GM23338 (cell line): Measurements from ENCODE around the gene MCEE. TPM values are rescaled to one million over a fixed set of nuclear protein-coding genes. Genes with fewer than 3 reads are reported as not detected.

ENCODE experiments used
- ATAC-seq: fragments of 200-7000 bp; cut with Tn5 transposase; 3 replicates; pipeline ENCODE4 v1.9.1; 2020
- DNase-seq: peaks from one replicate; pipeline ENCODE4 v3.0.0-alpha.2; 2015; ENCODE audit warnings: low spot score
- H2AFZ ChIP-seq: fragments of 200-600 bp; sonication (generic); 2 replicates; pipeline ENCODE4 v1.8.0; 2016; ENCODE audit warnings: antibody characterized with exemption, mild to moderate bottlenecking, moderate library complexity
- H3F3A ChIP-seq: fragments of 200-600 bp; sonication (generic); replicated peaks from 2 replicates; pipeline ENCODE4 v1.8.0; 2017; ENCODE audit warnings: antibody characterized with exemption, mixed run types, low read depth
- H3K27ac ChIP-seq: fragments of 200-600 bp; sonication (generic); 2 replicates; pipeline ENCODE4 v1.6.1; 2016; ENCODE audit warnings: low read depth
- H3K27me3 ChIP-seq: fragments of 200-600 bp; sonication (generic); 2 replicates; pipeline ENCODE4 v1.8.0; 2016; ENCODE audit warnings: mild to moderate bottlenecking, mixed run types, moderate library complexity; ENCODE audit not compliant: insufficient read depth
- H3K36me3 ChIP-seq: fragments of 200-600 bp; sonication (generic); 2 replicates; pipeline ENCODE4 v1.8.0; 2016; ENCODE audit warnings: mild to moderate bottlenecking; ENCODE audit not compliant: insufficient read depth
- H3K4me1 ChIP-seq: fragments of 200-600 bp; sonication (generic); 2 replicates; pipeline ENCODE4 v1.8.0; 2016; ENCODE audit warnings: mild to moderate bottlenecking, moderate library complexity; ENCODE audit not compliant: insufficient read depth
- H3K4me2 ChIP-seq: fragments of 200-600 bp; sonication (generic); 2 replicates; pipeline ENCODE4 v1.7.1; 2017; ENCODE audit warnings: mixed run types
- H3K4me3 ChIP-seq: fragments of 200-600 bp; sonication (generic); 2 replicates; pipeline ENCODE4 v1.6.1; 2016; ENCODE audit warnings: mixed run types
- H3K79me2 ChIP-seq: fragments of 200-600 bp; sonication (generic); replicated peaks from 2 replicates; pipeline ENCODE4 v1.8.0; 2017; ENCODE audit warnings: mild to moderate bottlenecking; ENCODE audit not compliant: insufficient read depth
- H3K9me2 ChIP-seq: fragments of 200-600 bp; sonication (generic); 2 replicates; pipeline ENCODE4 v1.8.0; 2017; ENCODE audit not compliant: insufficient read depth
- H4K20me1 ChIP-seq: fragments of 200-600 bp; sonication (generic); replicated peaks from 2 replicates; pipeline ENCODE4 v1.8.0; 2017; ENCODE audit warnings: mild to moderate bottlenecking; ENCODE audit not compliant: insufficient read depth
- H3K27ac Mint-ChIP-seq: 2 replicates; pipeline ENCODE4 v1.8.0; 2020; ENCODE audit warnings: inconsistent platforms, mild to moderate bottlenecking, moderate library complexity, mixed read lengths
- H3K27me3 Mint-ChIP-seq: 3 replicates; pipeline ENCODE4 v1.8.0; 2022; ENCODE audit warnings: low read depth, mild to moderate bottlenecking, moderate library complexity, mixed read lengths, inconsistent platforms; ENCODE audit not compliant: insufficient read depth, poor library complexity
- H3K36me3 Mint-ChIP-seq: 3 replicates; pipeline ENCODE4 v1.8.0; 2021; ENCODE audit warnings: low read depth, mild to moderate bottlenecking, inconsistent platforms, moderate library complexity, mixed read lengths
- H3K4me1 Mint-ChIP-seq: 3 replicates; pipeline ENCODE4 v1.8.0; 2020; ENCODE audit warnings: mild to moderate bottlenecking, inconsistent platforms, mixed read lengths
- H3K4me3 Mint-ChIP-seq: 3 replicates; pipeline ENCODE4 v1.8.0; 2021; ENCODE audit warnings: moderate library complexity, mild to moderate bottlenecking, inconsistent platforms, mixed read lengths
- H3K9me3 Mint-ChIP-seq: 3 replicates; pipeline ENCODE4 v1.8.0; 2020; ENCODE audit warnings: moderate library complexity, mild to moderate bottlenecking, inconsistent platforms, mixed read lengths
- CREB1 ChIP-seq: fragments of 250-450 bp; sonication (Bioruptor Pico); IDR thresholded peaks from 2 replicates; pipeline ENCODE4 v1.5.0; 2020; ENCODE audit warnings: low read depth, mild to moderate bottlenecking, moderate library complexity
- JUNB ChIP-seq: IDR thresholded peaks from one replicate; pipeline ENCODE4 v1.6.1; 2016; ENCODE audit warnings: antibody characterized with exemption; ENCODE audit not compliant: unreplicated experiment
- NANOG ChIP-seq: IDR thresholded peaks from 2 replicates; pipeline ENCODE4 v1.6.1; 2016; ENCODE audit warnings: antibody characterized with exemption, borderline replicate concordance
- POLR2AphosphoS5 ChIP-seq: IDR thresholded peaks from 2 replicates; pipeline ENCODE4 v1.6.1; 2016; ENCODE audit warnings: antibody characterized with exemption, low read depth
- STAT1 ChIP-seq: IDR thresholded peaks from one replicate; pipeline ENCODE4 v1.6.1; 2016; ENCODE audit warnings: antibody characterized with exemption; ENCODE audit not compliant: unreplicated experiment
- ZNF114 ChIP-seq: fragments of 250-450 bp; sonication (Bioruptor Pico); IDR thresholded peaks from 2 replicates; pipeline ENCODE4 v1.5.0; 2020; ENCODE audit warnings: mild to moderate bottlenecking, moderate library complexity
- ZNF331 ChIP-seq: fragments of 250-450 bp; sonication (Bioruptor Pico); IDR thresholded peaks from 2 replicates; pipeline ENCODE4 v1.5.0; 2020; ENCODE audit warnings: low read depth, mild to moderate bottlenecking, moderate library complexity
- polyA plus RNA-seq: library from polyadenylated mRNA; unstranded; fragments of >200 nt; fragmentation: Nextera tagmentation; extraction: Ambion mirVana; gene quantifications from 2 replicates; pipeline ENCODE4 v1.2.1, GENCODE V29; 2016
- total RNA-seq: library from RNA; depleted of rRNA; stranded (reverse); fragments of >200 nt; shearing (Covaris generic); gene quantifications from 2 replicates; pipeline ENCODE4 v1.2.3, GENCODE V29; 2014
- TF ChIP-seq, protein P1 (sequence below): IDR thresholded peaks from one replicate; pipeline ENCODE4 v1.6.1; 2018; ENCODE audit warnings: antibody characterized with exemption; ENCODE audit not compliant: unreplicated experiment
- TF ChIP-seq, protein P2 (sequence below), 2 experiments: fragments of 200-600 bp in 1 of 2; sonication (generic) in 1 of 2; conservative IDR thresholded peaks; 2 replicates each; pipeline versions ENCODE4 v1.5.1 to v1.6.1; 2016 to 2017; ENCODE audit warnings: antibody characterized with exemption in 2 of 2, low read depth in 2 of 2, mild to moderate bottlenecking in 2 of 2, moderate library complexity in 1 of 2

The MCEE gene
- total and polyA plus RNA-seq, 2 experiments from 2014 or later = 8.4 to 26.2 TPM

DNA sequence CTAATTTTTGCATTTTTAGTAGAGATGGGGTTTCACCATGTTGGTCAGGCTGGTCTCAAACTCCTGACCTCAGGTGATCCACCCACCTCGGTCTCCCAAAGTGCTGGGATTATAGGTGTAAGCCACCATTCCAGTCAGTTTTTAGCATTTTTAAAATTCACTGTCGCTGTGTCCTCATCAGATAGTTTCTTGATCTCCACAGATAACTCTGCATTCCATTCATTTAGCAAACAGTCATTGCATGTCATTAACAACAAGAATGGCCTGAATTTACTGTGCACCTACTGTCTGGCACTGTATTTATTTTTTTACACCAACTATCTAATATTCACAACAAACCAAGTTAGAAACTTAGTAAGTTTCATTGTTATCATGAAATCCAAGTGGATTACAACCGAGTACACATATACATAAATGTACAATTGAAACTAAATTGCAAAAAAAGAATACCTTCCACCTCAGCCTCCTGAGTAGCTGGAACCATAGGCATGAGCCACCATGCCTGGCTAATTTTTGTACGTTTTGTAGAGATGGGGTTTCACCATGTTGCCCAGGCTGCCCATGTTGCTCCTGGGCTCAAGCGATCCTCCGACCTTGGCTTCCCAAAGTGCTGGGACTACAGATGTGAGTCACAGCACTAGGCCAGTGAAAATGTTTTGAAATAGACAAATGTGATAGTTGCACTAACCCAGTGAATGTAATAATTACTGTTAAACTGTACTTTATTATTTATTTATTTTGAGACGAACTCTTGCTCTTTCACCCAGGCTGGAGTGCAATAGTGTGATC, 4.3 kb downstream of the MCEE start:
- Mint-ChIP-seq H3K27me3 (peaks cover 7% of the 10 kb centered on the region), H3K9me3 (no peaks in the 10 kb centered on the region), H3K4me3 (no peak overlapping the region; the same call in 2 of the 3 replicates), H3K4me1 (peaks cover 2% of the 10 kb centered on the region; the same call in 1 of the 3 replicates), H3K27ac (no peak overlapping the region), H3K36me3 (peaks cover 20% of the 10 kb centered on the region)
- ATAC-seq (no peak), DNase-seq (no peak)
- Histone ChIP-seq H2AFZ (no peak overlapping the region), H3K4me3 (no peak overlapping the region), H3K27ac (no peak overlapping the region), H4K20me1 (no peaks in the 10 kb centered on the region), H3K4me2 (no peak overlapping the region), H3K4me1 (no peaks in the 10 kb centered on the region), H3K79me2 (peaks cover 26% of the 10 kb centered on the region), H3F3A (no peaks in the 10 kb centered on the region), H3K27me3 (no peaks in the 10 kb centered on the region), H3K36me3 (peaks cover 17% of the 10 kb centered on the region; the same call in 1 of the 2 replicates), H3K9me2 (no peaks in the 10 kb centered on the region)
- TF ChIP-seq POLR2AphosphoS5 = no peak

DNA sequence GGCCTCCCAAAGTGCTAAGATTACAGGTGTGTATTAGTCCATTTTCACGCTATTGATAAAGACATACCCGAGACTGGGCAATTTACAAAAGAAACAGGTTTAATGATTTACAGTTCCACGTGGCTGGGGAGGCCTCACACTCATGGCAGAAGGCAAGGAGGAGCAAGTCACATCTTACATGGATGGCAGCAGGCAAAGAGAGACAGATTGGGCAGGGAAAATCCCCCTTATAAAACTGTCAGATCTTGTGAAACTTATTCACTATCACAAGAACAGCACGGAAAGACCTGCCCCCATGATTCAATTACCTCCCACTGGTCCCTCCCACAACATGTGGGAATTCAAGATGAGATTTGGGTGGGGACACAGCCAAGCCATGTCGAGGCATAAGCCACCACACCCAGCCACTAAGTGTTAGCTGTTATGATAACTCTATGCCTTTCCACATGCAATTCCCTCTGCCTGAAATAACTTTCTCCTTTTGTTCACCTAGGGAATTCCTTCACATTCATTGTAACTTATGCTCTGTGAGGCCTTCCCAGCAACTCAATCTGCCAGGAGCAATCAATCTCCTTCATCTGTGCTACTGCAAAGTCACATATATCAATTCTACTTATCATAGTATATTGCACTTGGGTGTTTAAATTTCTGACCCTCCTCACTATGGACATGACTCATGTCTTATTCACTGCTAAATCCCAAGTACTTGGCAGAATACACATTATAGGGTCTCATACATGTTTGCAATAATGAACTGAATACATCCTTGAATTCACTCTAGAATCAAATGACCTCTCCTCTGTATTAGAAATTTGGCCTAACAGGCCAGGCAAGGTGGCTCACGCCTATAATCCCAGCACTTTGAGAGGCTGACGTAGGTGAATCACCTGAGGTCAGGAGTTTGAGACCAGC, 7.4 kb downstream of the MCEE start:
- Mint-ChIP-seq H3K4me3 (no peak overlapping the region), H3K27me3 (peaks cover 5% of the 10 kb centered on the region), H3K4me1 (no peaks in the 10 kb centered on the region), H3K27ac (no peak overlapping the region), H3K9me3 (no peaks in the 10 kb centered on the region), H3K36me3 (peaks cover 26% of the 10 kb centered on the region)
- Histone ChIP-seq H3K4me3 (no peak overlapping the region), H3K4me2 (no peak overlapping the region), H3K79me2 (peaks cover 4% of the 10 kb centered on the region), H3F3A (no peaks in the 10 kb centered on the region), H3K27ac (no peak overlapping the region), H2AFZ (no peak overlapping the region), H3K27me3 (no peaks in the 10 kb centered on the region), H3K4me1 (no peaks in the 10 kb centered on the region), H3K36me3 (peaks cover 17% of the 10 kb centered on the region; the same call in 1 of the 2 replicates), H3K9me2 (no peaks in the 10 kb centered on the region), H4K20me1 (peaks cover 6% of the 10 kb centered on the region; the same call in 1 of the 2 replicates)
- ATAC-seq (no peak), DNase-seq (no peak)
- no peak for TF ChIP-seq ZNF331

DNA sequence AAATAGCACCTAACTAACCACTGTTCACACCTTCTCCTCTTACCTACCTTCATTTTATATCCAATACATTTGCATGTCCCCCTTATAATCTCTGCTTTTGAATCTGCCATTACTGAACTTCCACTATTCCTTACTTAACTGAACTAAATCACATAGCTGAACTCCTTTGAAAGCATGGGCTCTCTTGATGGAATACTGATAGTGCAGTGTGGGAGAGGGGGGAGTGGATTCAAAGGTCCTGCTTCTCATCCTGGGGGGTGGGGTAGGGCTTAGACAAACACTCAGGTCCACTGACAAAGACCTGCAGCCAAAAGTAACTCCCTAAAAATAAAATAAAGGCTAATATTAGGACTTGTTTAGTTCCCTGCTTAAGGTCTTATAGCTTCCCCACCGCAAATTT, 8.6 kb downstream of the MCEE start:
- no peaks in the 10 kb centered on the region for H3K4me1 Mint-ChIP-seq
- Histone ChIP-seq H3K4me2 (no peak overlapping the region), H3K4me3 (no peak overlapping the region), H3K4me1 (no peaks in the 10 kb centered on the region), H4K20me1 (peaks cover 6% of the 10 kb centered on the region; the same call in 1 of the 2 replicates), H3K27ac (no peak overlapping the region), H3K36me3 (peaks cover 17% of the 10 kb centered on the region; the same call in 1 of the 2 replicates), H3F3A (no peaks in the 10 kb centered on the region), H3K27me3 (no peaks in the 10 kb centered on the region), H3K79me2 (no peaks in the 10 kb centered on the region; the same call in 1 of the 2 replicates), H3K9me2 (no peaks in the 10 kb centered on the region), H2AFZ (no peak overlapping the region)
- ATAC-seq (no peak), DNase-seq (no peak)
- peaks cover 5% of the 10 kb centered on the region for H3K27me3 Mint-ChIP-seq
- H3K9me3 Mint-ChIP-seq = no peaks in the 10 kb centered on the region
- no peak overlapping the region for H3K4me3 Mint-ChIP-seq
- H3K36me3 Mint-ChIP-seq = peaks cover 28% of the 10 kb centered on the region
- no peak overlapping the region for H3K27ac Mint-ChIP-seq
- TF ChIP-seq ZNF114 (CRISPR knock-in tag) = no peak
- TF ChIP-seq, protein P1, sequence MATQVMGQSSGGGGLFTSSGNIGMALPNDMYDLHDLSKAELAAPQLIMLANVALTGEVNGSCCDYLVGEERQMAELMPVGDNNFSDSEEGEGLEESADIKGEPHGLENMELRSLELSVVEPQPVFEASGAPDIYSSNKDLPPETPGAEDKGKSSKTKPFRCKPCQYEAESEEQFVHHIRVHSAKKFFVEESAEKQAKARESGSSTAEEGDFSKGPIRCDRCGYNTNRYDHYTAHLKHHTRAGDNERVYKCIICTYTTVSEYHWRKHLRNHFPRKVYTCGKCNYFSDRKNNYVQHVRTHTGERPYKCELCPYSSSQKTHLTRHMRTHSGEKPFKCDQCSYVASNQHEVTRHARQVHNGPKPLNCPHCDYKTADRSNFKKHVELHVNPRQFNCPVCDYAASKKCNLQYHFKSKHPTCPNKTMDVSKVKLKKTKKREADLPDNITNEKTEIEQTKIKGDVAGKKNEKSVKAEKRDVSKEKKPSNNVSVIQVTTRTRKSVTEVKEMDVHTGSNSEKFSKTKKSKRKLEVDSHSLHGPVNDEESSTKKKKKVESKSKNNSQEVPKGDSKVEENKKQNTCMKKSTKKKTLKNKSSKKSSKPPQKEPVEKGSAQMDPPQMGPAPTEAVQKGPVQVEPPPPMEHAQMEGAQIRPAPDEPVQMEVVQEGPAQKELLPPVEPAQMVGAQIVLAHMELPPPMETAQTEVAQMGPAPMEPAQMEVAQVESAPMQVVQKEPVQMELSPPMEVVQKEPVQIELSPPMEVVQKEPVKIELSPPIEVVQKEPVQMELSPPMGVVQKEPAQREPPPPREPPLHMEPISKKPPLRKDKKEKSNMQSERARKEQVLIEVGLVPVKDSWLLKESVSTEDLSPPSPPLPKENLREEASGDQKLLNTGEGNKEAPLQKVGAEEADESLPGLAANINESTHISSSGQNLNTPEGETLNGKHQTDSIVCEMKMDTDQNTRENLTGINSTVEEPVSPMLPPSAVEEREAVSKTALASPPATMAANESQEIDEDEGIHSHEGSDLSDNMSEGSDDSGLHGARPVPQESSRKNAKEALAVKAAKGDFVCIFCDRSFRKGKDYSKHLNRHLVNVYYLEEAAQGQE = no peak
- no peak for TF ChIP-seq POLR2AphosphoS5
- no peak for TF ChIP-seq CREB1 (CRISPR knock-in tag)
- no peak for TF ChIP-seq NANOG
- TF ChIP-seq, protein P2, sequence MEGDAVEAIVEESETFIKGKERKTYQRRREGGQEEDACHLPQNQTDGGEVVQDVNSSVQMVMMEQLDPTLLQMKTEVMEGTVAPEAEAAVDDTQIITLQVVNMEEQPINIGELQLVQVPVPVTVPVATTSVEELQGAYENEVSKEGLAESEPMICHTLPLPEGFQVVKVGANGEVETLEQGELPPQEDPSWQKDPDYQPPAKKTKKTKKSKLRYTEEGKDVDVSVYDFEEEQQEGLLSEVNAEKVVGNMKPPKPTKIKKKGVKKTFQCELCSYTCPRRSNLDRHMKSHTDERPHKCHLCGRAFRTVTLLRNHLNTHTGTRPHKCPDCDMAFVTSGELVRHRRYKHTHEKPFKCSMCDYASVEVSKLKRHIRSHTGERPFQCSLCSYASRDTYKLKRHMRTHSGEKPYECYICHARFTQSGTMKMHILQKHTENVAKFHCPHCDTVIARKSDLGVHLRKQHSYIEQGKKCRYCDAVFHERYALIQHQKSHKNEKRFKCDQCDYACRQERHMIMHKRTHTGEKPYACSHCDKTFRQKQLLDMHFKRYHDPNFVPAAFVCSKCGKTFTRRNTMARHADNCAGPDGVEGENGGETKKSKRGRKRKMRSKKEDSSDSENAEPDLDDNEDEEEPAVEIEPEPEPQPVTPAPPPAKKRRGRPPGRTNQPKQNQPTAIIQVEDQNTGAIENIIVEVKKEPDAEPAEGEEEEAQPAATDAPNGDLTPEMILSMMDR (conservative IDR thresholded peaks at IDR 0.05; ENCODE audit: low read depth in 2 of 2) = no peak
- no peak for TF ChIP-seq ZNF331
- no peak for TF ChIP-seq JUNB
- no peak for TF ChIP-seq STAT1
